ENCODE results near the gene RBMS3.

RBMS3 gene

GRCh38 chr3:29576675-29577074 is 295.8 kb downstream of the RBMS3 start:
- no peak for DNase-seq (ENCODE audit: low spot score)

- DNase-seq (ENCODE audit: low spot score): no peak
These were observed 296.4 kb downstream of the RBMS3 start for GRCh38 chr3:29577250-29577649.

- no peak for DNase-seq (ENCODE audit: low spot score)
These were observed 300.4 kb downstream of the RBMS3 start for GRCh38 chr3:29581311-29581710.

- DNase-seq (ENCODE audit: low spot score): no peak
These were observed 301.4 kb downstream of the RBMS3 start for GRCh38 chr3:29582273-29582672.

GRCh38 chr3:29583861-29584260 is 303.0 kb downstream of the RBMS3 start:
- no peak for DNase-seq (ENCODE audit: low spot score)

- DNase-seq (ENCODE audit: low spot score): no peak
These were observed 304.5 kb downstream of the RBMS3 start for GRCh38 chr3:29585368-29585767.

- no peak for DNase-seq (ENCODE audit: low spot score)
These were observed 306.5 kb downstream of the RBMS3 start for GRCh38 chr3:29587340-29587739.

GRCh38 chr3:29590012-29590411 is 309.1 kb downstream of the RBMS3 start:
- DNase-seq (ENCODE audit: low spot score): no peak

GRCh38 chr3:29590461-29590860 is 309.6 kb downstream of the RBMS3 start:
- DNase-seq (ENCODE audit: low spot score): no peak

GRCh38 chr3:29591579-29591978 is 310.7 kb downstream of the RBMS3 start:
- no peak for DNase-seq (ENCODE audit: low spot score)

GRCh38 chr3:29593802-29594201 is 312.9 kb downstream of the RBMS3 start:
- no peak for DNase-seq (ENCODE audit: low spot score)

GRCh38 chr3:29594261-29594660 is 313.4 kb downstream of the RBMS3 start:
- DNase-seq (ENCODE audit: low spot score): no peak

GRCh38 chr3:29597376-29598008 is 316.6 kb downstream of the RBMS3 start:
- no peak for DNase-seq (ENCODE audit: low spot score)

GRCh38 chr3:29601861-29602585 is 321.2 kb downstream of the RBMS3 start:
- DNase-seq (ENCODE audit: low spot score): no peak

GRCh38 chr3:29605845-29606244 is 325.0 kb downstream of the RBMS3 start:
- no peak for DNase-seq (ENCODE audit: low spot score)

- no peak for DNase-seq (ENCODE audit: low spot score)
These were observed 325.5 kb downstream of the RBMS3 start for GRCh38 chr3:29606416-29606815.

- no peak for DNase-seq (ENCODE audit: low spot score)
These were observed 327.8 kb downstream of the RBMS3 start for GRCh38 chr3:29608414-29609327.

GRCh38 chr3:29609328-29609811 is 328.5 kb downstream of the RBMS3 start:
- no peak for DNase-seq (ENCODE audit: low spot score)

GRCh38 chr3:29610781-29611180 is 329.9 kb downstream of the RBMS3 start:
- no peak for DNase-seq (ENCODE audit: low spot score)

GRCh38 chr3:29611252-29611651 is 330.4 kb downstream of the RBMS3 start:
- DNase-seq (ENCODE audit: low spot score): no peak

GRCh38 chr3:29612536-29612935 is 331.7 kb downstream of the RBMS3 start:
- DNase-seq (ENCODE audit: low spot score): no peak

GRCh38 chr3:29614954-29615353 is 334.1 kb downstream of the RBMS3 start:
- no peak for DNase-seq (ENCODE audit: low spot score)
